ENCODE data around the gene HAPLN3.

Gene HAPLN3

DNA sequence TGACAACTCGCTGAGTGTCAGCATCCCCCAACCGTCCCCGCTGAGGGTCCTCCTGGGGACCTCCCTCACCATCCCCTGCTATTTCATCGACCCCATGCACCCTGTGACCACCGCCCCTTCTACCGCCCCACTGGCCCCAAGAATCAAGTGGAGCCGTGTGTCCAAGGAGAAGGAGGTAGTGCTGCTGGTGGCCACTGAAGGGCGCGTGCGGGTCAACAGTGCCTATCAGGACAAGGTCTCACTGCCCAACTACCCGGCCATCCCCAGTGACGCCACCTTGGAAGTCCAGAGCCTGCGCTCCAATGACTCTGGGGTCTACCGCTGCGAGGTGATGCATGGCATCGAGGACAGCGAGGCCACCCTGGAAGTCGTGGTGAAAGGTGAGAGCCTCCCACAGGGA is 56.7 kb downstream of the HAPLN3 start:
- DNase-seq (ENCODE audit: low read depth in 1 of 2, low spot score in 1 of 2): no peak
- Histone ChIP-seq H3K27ac (replicated peaks) (no peak overlapping the region), H3K27me3 (ENCODE audit: insufficient read depth, poor library complexity, severe bottlenecking) (no peaks in the 10 kb centered on the region), H3K4me3 (replicated peaks; ENCODE audit: insufficient read depth, low read length) (no peak overlapping the region)
- TF ChIP-seq, protein P1, sequence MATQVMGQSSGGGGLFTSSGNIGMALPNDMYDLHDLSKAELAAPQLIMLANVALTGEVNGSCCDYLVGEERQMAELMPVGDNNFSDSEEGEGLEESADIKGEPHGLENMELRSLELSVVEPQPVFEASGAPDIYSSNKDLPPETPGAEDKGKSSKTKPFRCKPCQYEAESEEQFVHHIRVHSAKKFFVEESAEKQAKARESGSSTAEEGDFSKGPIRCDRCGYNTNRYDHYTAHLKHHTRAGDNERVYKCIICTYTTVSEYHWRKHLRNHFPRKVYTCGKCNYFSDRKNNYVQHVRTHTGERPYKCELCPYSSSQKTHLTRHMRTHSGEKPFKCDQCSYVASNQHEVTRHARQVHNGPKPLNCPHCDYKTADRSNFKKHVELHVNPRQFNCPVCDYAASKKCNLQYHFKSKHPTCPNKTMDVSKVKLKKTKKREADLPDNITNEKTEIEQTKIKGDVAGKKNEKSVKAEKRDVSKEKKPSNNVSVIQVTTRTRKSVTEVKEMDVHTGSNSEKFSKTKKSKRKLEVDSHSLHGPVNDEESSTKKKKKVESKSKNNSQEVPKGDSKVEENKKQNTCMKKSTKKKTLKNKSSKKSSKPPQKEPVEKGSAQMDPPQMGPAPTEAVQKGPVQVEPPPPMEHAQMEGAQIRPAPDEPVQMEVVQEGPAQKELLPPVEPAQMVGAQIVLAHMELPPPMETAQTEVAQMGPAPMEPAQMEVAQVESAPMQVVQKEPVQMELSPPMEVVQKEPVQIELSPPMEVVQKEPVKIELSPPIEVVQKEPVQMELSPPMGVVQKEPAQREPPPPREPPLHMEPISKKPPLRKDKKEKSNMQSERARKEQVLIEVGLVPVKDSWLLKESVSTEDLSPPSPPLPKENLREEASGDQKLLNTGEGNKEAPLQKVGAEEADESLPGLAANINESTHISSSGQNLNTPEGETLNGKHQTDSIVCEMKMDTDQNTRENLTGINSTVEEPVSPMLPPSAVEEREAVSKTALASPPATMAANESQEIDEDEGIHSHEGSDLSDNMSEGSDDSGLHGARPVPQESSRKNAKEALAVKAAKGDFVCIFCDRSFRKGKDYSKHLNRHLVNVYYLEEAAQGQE (IDR thresholded peaks at IDR 0.05; ENCODE audit: insufficient replicate concordance, low read depth): no peak
- TF ChIP-seq POLR2AphosphoS5 (IDR thresholded peaks at IDR 0.05; ENCODE audit: low read depth): no peak
- no peak for TF ChIP-seq GABPA (IDR thresholded peaks at IDR 0.05; ENCODE audit: low read depth)
- no peak for TF ChIP-seq SPI1 (IDR thresholded peaks at IDR 0.05; ENCODE audit: borderline replicate concordance, low read depth)
- TF ChIP-seq, protein P2, sequence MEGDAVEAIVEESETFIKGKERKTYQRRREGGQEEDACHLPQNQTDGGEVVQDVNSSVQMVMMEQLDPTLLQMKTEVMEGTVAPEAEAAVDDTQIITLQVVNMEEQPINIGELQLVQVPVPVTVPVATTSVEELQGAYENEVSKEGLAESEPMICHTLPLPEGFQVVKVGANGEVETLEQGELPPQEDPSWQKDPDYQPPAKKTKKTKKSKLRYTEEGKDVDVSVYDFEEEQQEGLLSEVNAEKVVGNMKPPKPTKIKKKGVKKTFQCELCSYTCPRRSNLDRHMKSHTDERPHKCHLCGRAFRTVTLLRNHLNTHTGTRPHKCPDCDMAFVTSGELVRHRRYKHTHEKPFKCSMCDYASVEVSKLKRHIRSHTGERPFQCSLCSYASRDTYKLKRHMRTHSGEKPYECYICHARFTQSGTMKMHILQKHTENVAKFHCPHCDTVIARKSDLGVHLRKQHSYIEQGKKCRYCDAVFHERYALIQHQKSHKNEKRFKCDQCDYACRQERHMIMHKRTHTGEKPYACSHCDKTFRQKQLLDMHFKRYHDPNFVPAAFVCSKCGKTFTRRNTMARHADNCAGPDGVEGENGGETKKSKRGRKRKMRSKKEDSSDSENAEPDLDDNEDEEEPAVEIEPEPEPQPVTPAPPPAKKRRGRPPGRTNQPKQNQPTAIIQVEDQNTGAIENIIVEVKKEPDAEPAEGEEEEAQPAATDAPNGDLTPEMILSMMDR (IDR thresholded peaks at IDR 0.05; ENCODE audit: insufficient read depth, low read length): no peak

DNA sequence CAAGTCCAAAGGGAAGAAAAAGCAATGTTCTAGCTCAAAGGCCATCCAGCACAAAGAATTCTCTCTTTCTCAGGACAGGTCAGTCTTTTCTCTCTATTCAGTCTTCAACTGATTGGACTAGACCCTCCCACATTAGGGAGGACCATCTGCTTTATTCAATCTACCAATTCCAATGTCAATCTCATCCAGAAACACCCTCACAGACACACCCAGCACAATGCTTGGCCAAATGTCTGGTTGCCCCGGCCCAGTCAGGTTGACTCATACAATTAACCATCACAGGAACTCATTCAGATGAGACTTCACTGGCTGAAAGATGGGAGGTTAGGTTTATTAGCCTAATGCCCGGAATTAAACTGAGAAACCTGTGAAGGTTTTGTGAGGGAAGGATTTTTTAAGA is 59.7 kb downstream of the HAPLN3 start:
- no peaks in the 10 kb centered on the region for H3K27me3 ChIP-seq (ENCODE audit: insufficient read depth, poor library complexity, severe bottlenecking)
- TF ChIP-seq POLR2AphosphoS5 (IDR thresholded peaks at IDR 0.05; ENCODE audit: low read depth) (no peak), GABPA (IDR thresholded peaks at IDR 0.05; ENCODE audit: low read depth) (no peak), SPI1 (IDR thresholded peaks at IDR 0.05; ENCODE audit: borderline replicate concordance, low read depth) (no peak)
- TF ChIP-seq, protein P1 (IDR thresholded peaks at IDR 0.05; ENCODE audit: insufficient replicate concordance, low read depth): no peak
- TF ChIP-seq, protein P2 (IDR thresholded peaks at IDR 0.05; ENCODE audit: insufficient read depth, low read length): no peak
- no peak overlapping the region for H3K4me3 ChIP-seq (replicated peaks; ENCODE audit: insufficient read depth, low read length)
- no peak overlapping the region for H3K27ac ChIP-seq (replicated peaks)
- DNase-seq (ENCODE audit: low read depth in 1 of 2, low spot score in 1 of 2): no peak

DNA sequence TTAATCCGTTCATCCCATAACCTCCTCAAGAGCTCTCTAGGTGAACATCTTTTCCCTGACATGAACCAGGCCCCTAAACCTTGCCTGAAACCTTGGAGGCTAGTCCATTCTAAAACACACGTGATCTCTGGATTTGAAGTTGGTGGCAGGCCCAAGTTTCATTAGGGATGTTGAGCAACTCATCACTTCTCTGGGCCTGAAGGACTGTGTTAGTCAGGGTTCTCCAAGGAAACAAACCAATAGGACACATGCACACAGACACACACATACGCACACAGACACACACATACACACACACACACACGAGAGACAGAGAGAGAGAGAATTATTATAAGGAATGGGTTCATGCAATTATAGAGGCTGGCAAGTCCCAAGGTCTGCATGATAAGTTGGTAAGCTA is 60.2 kb downstream of the HAPLN3 start:
- DNase-seq (ENCODE audit: low read depth in 1 of 2, low spot score in 1 of 2): no peak

More for the DNA sequence above, 60.2 kb downstream of the HAPLN3 start:
- Histone ChIP-seq H3K4me3 (replicated peaks; ENCODE audit: insufficient read depth, low read length) (no peak overlapping the region), H3K27me3 (ENCODE audit: insufficient read depth, poor library complexity, severe bottlenecking) (no peaks in the 10 kb centered on the region), H3K27ac (replicated peaks) (no peak overlapping the region)
- TF ChIP-seq, protein P1 (IDR thresholded peaks at IDR 0.05; ENCODE audit: insufficient replicate concordance, low read depth): no peak
- TF ChIP-seq GABPA (IDR thresholded peaks at IDR 0.05; ENCODE audit: low read depth) (no peak), POLR2AphosphoS5 (IDR thresholded peaks at IDR 0.05; ENCODE audit: low read depth) (no peak), SPI1 (IDR thresholded peaks at IDR 0.05; ENCODE audit: borderline replicate concordance, low read depth) (no peak)
